NOMO-1 treated with dmso at 0.1 percent for 144 hours (cell line): ENCODE results near the gene AP3B2.
"Not testable (repeated sequence)": the region's sequence is repeated elsewhere in the genome, so short reads cannot be mapped to it uniquely, and the experiment has no call there.

Experiments used
- DNase-seq: peaks from one replicate; lab custom pipeline; 2025; ENCODE audit not compliant: unreplicated experiment; lab: John Stamatoyannopoulos, UW

AP3B2 gene

DNA sequence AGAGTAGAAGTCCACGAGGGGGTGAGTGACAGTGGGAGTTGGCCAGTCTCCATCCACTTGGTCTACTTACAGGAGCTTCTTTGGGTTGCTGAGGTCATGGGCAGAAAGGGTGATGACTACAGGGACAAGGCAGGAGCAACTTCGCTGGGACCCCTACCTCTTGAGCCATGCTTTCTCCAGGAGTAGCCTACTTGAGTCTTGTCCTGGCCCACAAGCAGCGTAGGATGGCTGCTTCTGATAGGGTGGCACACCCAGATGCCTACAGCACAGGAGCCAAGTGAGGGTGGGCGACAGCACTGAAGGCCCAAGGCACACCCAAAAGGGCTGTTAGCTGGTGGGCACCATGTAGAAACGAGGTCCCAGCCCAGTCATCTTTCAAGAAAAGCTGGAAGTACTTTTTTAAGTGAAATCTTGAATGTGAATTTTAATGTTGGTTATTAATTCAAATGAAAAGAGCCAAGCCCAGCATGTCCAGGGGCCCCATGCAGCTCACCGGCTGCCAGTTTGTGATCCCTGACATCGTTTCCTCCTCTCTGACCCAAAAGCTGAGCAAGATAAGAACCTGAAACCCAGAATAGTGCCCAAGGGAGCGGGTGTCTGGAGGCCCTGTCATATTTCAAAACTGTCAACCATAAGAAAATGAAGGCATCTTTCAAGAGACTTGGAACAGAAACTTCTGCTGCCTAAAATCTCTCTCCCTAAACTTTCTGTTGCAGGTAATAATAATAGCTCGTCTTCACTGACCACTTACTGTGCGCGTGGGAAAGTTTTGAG, 60.3 kb downstream of the AP3B2 start:
- no peak for DNase-seq

GRCh38 chr15:82648257-82649103, 61.2 kb downstream of the AP3B2 start:
- DNase-seq, result no peak

DNA sequence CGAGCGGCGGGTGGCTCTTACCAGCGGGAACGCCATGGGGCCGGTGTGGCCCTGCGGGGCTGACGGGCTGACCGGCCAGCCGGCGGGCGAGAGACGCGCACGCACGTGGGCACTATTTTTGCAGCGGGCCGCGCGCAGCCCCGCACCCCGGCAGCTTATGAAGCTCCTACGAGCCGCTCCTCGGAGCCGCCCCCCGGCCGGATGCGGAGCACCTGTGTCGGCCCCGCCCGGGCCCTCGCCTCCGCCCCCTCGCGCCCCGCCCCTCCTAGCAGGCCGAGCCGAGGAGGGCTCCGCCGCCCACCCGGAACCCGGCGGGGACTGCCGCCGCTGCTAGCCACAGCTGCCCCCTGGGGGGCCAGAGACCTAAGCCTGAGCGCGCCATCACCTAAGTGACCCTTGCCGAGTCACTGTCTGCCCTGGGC, 61.8 kb downstream of the AP3B2 start:
- DNase-seq, result no peak

- no peak for DNase-seq
Measured at GRCh38 chr15:82647045-82647834, 62.4 kb downstream of the AP3B2 start, which contains the start of gene CPEB1. CPEB1 (minus strand) TSS chr15:82647363; CDS start chr15:82628459, 18,904 bp downstream.

DNA sequence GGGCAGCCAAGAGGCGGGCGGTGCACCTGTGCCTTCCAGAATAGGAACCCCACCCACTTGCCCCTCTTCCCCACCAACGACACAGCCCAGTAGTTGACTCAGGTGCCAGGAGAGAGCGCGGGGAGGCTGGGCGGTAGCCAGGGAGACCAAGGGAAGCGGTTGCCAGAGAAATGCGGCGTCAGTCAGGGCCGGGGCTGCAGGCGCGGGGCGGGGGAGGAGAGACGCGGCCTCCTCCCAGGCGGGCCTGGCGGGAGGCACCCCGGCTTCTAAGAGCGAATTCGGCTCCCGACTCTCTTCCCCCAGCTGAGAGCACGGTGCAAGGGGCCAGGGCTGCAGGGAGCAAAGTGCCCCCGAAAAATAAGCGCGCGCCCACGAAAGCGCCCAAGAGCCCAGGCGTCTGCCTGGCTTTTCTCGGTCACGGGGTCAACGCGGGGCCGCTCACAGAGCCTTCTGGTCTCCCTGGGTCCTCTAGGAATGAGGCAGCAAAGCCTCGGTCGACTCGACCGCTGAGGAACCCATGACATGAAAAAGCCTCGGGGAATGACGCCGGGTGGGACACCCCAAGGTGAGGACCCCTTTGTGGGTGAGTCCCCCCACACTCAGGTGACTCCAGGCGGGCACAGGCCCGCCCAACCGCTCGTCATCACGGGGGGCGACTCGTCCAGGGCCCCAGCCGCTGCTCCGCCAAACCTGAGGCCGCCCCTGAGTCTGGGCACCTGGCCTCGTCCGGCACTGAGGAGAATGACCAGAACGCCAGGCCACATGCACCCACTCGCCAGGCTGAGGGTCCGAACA, 63.2 kb downstream of the AP3B2 start:
- no peak for DNase-seq

- DNase-seq, result not testable (repeated sequence)
Measured at GRCh38 chr15:82644967-82645852, 64.5 kb downstream of the AP3B2 start.

GRCh38 chr15:82643992-82644391, 65.7 kb downstream of the AP3B2 start:
- DNase-seq, result no peak

- no peak for DNase-seq
Measured at GRCh38 chr15:82642656-82643055, 67.0 kb downstream of the AP3B2 start.

DNA sequence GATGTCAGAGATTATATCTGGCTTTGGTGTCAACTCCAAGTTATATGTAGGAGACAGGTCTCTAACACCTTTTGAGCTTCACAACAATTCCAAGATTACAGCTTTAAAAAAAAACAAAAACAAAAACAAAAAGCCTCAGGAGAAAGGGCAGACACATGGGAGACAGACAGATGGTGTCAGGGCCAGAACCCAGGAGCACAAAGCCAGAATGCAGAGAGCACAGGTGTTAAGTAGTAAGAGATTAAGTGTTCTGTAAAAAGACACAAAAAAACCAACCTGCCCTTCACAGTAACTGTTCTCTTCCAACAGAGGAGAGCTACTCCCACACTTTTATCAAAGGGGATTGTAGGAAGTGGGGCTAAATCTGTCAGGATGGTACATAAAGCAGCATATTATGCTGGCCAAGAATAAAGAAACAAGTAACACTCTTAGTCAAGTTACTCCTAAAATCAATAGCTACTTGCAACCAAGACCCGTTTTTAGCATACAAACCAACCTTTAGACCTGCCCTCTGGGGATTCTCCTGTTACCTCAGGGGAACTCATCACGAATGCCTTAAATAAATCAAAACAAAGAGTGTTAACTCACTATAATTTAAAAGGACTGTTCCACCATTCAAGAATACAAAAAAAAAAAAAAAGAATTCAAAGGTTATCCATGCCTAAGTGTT, 68.4 kb downstream of the AP3B2 start:
- no peak for DNase-seq

- no peak for DNase-seq
Measured at GRCh38 chr15:82640672-82641071, 69.0 kb downstream of the AP3B2 start.

GRCh38 chr15:82635798-82636197, 73.9 kb downstream of the AP3B2 start:
- DNase-seq, result no peak

GRCh38 chr15:82630033-82630432, 79.6 kb downstream of the AP3B2 start:
- DNase-seq, result no peak

DNA sequence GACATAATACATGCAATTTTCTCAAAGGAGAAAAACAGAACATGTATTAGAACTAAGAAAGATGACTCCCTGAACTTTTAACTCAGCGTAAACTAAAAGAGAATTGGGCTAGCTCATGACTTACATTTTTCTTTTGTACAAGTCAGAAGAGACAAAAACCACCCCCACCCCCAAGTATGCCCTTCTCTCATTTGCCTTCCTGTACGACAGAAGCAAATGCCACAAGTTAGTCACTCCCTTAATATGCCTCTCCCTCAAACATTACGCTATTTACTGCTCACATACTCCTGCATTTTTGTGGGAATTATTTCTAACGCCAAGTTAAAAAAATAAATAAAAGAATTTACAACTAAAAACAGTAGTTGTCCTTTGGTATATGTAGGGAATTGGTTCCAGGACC, 84.5 kb downstream of the AP3B2 start:
- DNase-seq, result no peak

GRCh38 chr15:82624438-82624837, 85.2 kb downstream of the AP3B2 start:
- DNase-seq, result no peak

DNA sequence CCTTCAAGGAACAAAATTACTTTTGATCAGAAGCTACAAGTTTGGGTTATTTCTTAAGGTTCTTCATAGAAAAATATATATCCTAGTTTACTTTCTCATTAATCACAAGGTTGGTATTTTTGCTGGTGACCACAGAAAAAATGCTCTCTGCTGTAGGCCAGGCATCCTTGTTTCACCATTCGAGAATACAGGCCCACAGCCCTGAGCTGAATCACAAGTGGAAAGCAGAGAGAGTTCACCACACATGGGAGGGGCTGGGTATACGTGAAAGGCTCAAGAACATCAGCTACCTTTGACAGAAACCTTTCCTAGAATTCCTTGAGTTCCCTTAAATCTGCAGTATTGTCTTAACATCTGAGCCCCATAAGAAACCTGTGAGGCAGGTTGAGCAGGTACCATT, 85.7 kb downstream of the AP3B2 start:
- no peak for DNase-seq

DNA sequence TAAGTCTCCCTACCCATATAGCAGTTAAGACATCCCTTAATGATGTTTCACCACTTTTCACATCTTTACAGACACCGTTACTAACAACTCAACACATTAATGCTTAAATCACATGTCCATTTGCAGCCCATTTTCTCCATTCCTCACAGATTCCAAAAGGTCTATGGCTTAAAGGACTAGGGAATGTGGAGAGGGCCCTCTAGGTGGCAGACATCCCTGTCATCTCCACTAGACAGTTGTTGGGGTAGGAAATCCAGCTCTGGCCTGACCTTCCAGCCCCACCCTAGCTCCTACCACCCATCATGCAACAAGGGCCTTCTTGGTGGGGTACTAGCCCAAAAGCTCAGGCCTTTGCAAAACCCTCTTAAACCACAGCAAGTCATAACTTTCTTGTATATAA, 87.7 kb downstream of the AP3B2 start:
- DNase-seq, result no peak

DNA sequence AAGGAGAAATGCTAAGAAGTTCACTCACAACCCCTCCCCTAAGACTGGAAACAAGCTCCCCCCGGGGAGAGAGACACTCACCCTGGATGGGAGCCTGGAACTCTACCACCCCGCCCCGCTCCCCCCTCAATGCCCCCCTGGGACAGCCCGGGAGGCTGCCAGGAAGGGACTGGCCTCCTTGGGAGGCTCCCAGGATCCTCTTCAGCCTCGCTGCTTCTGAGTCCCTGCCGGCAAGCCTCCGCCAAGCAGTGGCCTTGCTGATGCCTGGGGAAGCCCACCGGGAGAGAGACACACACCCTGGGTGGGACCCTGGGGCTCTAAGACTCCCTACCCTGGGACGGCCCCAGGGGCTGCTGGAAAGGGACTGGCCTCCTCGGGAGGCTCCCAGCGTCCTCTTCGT, 95.9 kb downstream of the AP3B2 start:
- no peak for DNase-seq

GRCh38 chr15:82611348-82611747, 98.3 kb downstream of the AP3B2 start:
- DNase-seq, result no peak
